Panc1 (cell line): ENCODE results near the gene ARHGAP20. TPM values are rescaled to one million over a fixed set of nuclear protein-coding genes. Genes with fewer than 3 reads are reported as not detected.

Source experiments
- ATAC-seq: fragments of 200-7000 bp; cut with Tn5 transposase; 2 replicates; pipeline ENCODE4 v1.9.1; 2020; ENCODE audit warnings: mild to moderate bottlenecking, moderate library complexity
- BruUV-seq: library from RNA; stranded (reverse); fragments of 400-500 nt; replicated peaks from 2 replicates; lab custom pipeline; 2021; lab: Mats Ljungman, UMichigan
- CTCF ChIA-PET: fragments of 300-600 bp; sonication (Branson Sonifier 250); formaldehyde crosslinking; loops from one replicate; lab custom pipeline; 2022; ENCODE audit warnings: antibody characterized with exemption; lab: Charles Lee
- POLR2A ChIA-PET: fragments of 300-600 bp; sonication (Branson Sonifier 250); formaldehyde crosslinking; loops from one replicate; lab custom pipeline; 2022; ENCODE audit warnings: antibody characterized with exemption; lab: Charles Lee
- DNase-seq: peaks from one replicate; pipeline ENCODE4 v3.0.0-alpha.2; 2010; ENCODE audit warnings: low read depth, low spot score
- H3K27ac ChIP-seq: 2 replicates; pipeline ENCODE4 v1.5.1; 2011; ENCODE audit warnings: mild to moderate bottlenecking, low read length, inconsistent platforms
- H3K27me3 ChIP-seq: fragments of 200-500 bp; sonication (Bioruptor generic); 2 replicates; pipeline ENCODE4 v1.6.0; 2014; ENCODE audit warnings: low read length, inconsistent platforms; ENCODE audit not compliant: control insufficient read depth, insufficient read depth
- H3K36me3 ChIP-seq: fragments of 200-500 bp; sonication (Bioruptor generic); 2 replicates; pipeline ENCODE4 v1.5.1; 2014; ENCODE audit warnings: inconsistent platforms, mild to moderate bottlenecking, low read length, moderate library complexity; ENCODE audit not compliant: control insufficient read depth, insufficient read depth
- H3K4me1 ChIP-seq: 2 replicates; pipeline ENCODE4 v1.5.1; 2011; ENCODE audit warnings: inconsistent platforms, mild to moderate bottlenecking, low read length, moderate library complexity; ENCODE audit not compliant: control insufficient read depth, insufficient read depth
- H3K4me3 ChIP-seq, 2 experiments: 2 replicates each; pipeline ENCODE4 v1.5.1; 2011 to 2012; ENCODE audit warnings: low read depth in 2 of 2, low read length in 2 of 2, mild to moderate bottlenecking in 2 of 2, inconsistent platforms in 1 of 2, moderate library complexity in 1 of 2
- H3K9me3 ChIP-seq: fragments of 200-500 bp; sonication (Bioruptor generic); 2 replicates; pipeline ENCODE4 v1.5.1; 2014; ENCODE audit warnings: low read depth, mild to moderate bottlenecking, inconsistent platforms, low read length, moderate library complexity; ENCODE audit not compliant: control insufficient read depth, insufficient read depth
- CTCF ChIP-seq: fragments of 450-650 bp; IDR thresholded peaks from 2 replicates; pipeline ENCODE4 v1.5.1; 2017; ENCODE audit warnings: mild to moderate bottlenecking
- POLR2AphosphoS5 ChIP-seq: IDR thresholded peaks from 2 replicates; pipeline ENCODE4 v1.6.1; 2012; ENCODE audit warnings: mild to moderate bottlenecking, low read depth, low read length, moderate library complexity
- SIN3A ChIP-seq: IDR thresholded peaks from 2 replicates; pipeline ENCODE4 v1.6.1; 2012; ENCODE audit warnings: low read depth, mild to moderate bottlenecking, low read length, moderate library complexity, borderline replicate concordance; ENCODE audit not compliant: insufficient read depth
- TCF7L2 ChIP-seq: IDR thresholded peaks from 2 replicates; pipeline ENCODE4 v1.6.1; 2011; ENCODE audit warnings: mild to moderate bottlenecking, low read depth, low read length, inconsistent platforms
- in situ Hi-C: cut with HindIII; loops from 2 replicates; pipeline ENCODE4 v1.10.0; 2016; ENCODE audit warnings: low sequenced_read_pairs, low pct_unique_long_range_greater_than_20kb
- intact Hi-C: fragments of 100-400 bp; cut with micrococcal nuclease; formaldehyde crosslinking; loops from one replicate; pipeline ENCODE4 v1.10.0; 2022; ENCODE audit not compliant: unreplicated experiment
- total RNA-seq: library from RNA; stranded (reverse); gene quantifications from one replicate; pipeline ENCODE4 v1.2.1, GENCODE V29; 2021; ENCODE audit not compliant: unreplicated experiment
- TF ChIP-seq, protein P1 (sequence below), 2 experiments: IDR thresholded peaks; 2 replicates each; pipeline ENCODE4 v1.6.1; 2011 to 2012; ENCODE audit warnings: low read depth in 2 of 2, control low read depth in 1 of 2, low read length in 1 of 2, mild to moderate bottlenecking in 1 of 2, moderate library complexity in 1 of 2; ENCODE audit not compliant: insufficient read depth in 1 of 2

The ARHGAP20 gene
- total RNA-seq, 1 experiment from 2014 or later: 0.05 TPM

DNA sequence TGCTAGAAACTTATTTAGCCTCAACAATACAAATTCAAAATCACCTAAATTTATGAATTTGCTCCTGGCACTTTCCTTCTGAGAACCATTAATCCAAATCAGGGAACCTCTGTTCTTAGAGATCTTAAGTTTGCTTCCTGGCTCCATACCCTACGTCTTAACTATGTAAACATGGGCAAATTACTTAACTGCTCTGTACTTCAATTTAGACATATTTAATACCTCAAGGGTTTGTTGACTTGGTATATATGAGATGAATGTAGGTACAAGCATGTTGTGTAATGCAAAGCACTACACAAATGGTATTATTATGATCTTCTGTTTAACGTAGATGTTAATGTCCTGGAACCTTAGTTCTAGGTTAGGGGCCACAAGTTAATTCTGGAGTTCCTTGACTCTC is 22.6 kb upstream of the ARHGAP20 start:
- CTCF ChIA-PET: no interaction called here
- DNase-seq: no peak
- 0 out of 2 replicates have a peak, but pooled peaks cover 2% of the 10 kb centered on the region for H3K27me3 ChIP-seq
- H3K9me3 ChIP-seq: no peaks in the 10 kb centered on the region
- intact Hi-C loops (no loop called here), in situ Hi-C loops (no loop called here)
- H3K4me1 ChIP-seq: no peaks in the 10 kb centered on the region
- no TSS peak for BruUV-seq
- no peaks in the 10 kb centered on the region for H3K36me3 ChIP-seq
- POLR2A ChIA-PET: no interaction called here
- no peak for ATAC-seq
- no peak overlapping the region for H3K27ac ChIP-seq
- no peak overlapping the region for H3K4me3 ChIP-seq
- TF ChIP-seq CTCF: no peak
- no peak for TF ChIP-seq TCF7L2
- no peak for TF ChIP-seq SIN3A

GRCh38 chr11:110730773-110731172 is 18.5 kb upstream of the ARHGAP20 start:
- in situ Hi-C loops: no loop called here
- H3K27me3 ChIP-seq: no peaks in the 10 kb centered on the region
- CTCF ChIA-PET: no interaction called here
- DNase-seq (no peak), ATAC-seq (no peak)
- intact Hi-C loops: no loop called here
- TF ChIP-seq TCF7L2: no peak
- no peak for TF ChIP-seq SIN3A
- TF ChIP-seq, protein P1, sequence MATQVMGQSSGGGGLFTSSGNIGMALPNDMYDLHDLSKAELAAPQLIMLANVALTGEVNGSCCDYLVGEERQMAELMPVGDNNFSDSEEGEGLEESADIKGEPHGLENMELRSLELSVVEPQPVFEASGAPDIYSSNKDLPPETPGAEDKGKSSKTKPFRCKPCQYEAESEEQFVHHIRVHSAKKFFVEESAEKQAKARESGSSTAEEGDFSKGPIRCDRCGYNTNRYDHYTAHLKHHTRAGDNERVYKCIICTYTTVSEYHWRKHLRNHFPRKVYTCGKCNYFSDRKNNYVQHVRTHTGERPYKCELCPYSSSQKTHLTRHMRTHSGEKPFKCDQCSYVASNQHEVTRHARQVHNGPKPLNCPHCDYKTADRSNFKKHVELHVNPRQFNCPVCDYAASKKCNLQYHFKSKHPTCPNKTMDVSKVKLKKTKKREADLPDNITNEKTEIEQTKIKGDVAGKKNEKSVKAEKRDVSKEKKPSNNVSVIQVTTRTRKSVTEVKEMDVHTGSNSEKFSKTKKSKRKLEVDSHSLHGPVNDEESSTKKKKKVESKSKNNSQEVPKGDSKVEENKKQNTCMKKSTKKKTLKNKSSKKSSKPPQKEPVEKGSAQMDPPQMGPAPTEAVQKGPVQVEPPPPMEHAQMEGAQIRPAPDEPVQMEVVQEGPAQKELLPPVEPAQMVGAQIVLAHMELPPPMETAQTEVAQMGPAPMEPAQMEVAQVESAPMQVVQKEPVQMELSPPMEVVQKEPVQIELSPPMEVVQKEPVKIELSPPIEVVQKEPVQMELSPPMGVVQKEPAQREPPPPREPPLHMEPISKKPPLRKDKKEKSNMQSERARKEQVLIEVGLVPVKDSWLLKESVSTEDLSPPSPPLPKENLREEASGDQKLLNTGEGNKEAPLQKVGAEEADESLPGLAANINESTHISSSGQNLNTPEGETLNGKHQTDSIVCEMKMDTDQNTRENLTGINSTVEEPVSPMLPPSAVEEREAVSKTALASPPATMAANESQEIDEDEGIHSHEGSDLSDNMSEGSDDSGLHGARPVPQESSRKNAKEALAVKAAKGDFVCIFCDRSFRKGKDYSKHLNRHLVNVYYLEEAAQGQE (IDR thresholded peaks at IDR 0.05; ENCODE audit: insufficient read depth in 1 of 2, low read depth in 2 of 2, low read length in 1 of 2): no peak
- no peak for TF ChIP-seq CTCF
- TF ChIP-seq POLR2AphosphoS5: no peak
- BruUV-seq: no TSS peak
- no peaks in the 10 kb centered on the region for H3K9me3 ChIP-seq
- POLR2A ChIA-PET: no interaction called here
- no peaks in the 10 kb centered on the region for H3K36me3 ChIP-seq
- no peak overlapping the region for H3K27ac ChIP-seq
- H3K4me1 ChIP-seq: no peaks in the 10 kb centered on the region
- no peak overlapping the region for H3K4me3 ChIP-seq
